TTC549 (cell line): ENCODE measurements around the gene DAZAP1.

Experiments
- FAIRE-seq: peaks from 2 replicates; lab custom pipeline; 2012; peaks lifted over from hg19 to GRCh38; lab: Jason Lieb, UNC

DAZAP1 gene

GRCh38 chr19:1394252-1395193 lies 12.9 kb upstream of the DAZAP1 start:
- FAIRE-seq = no peak

- no peak for FAIRE-seq
Observed at GRCh38 chr19:1395194-1396018, 12.0 kb upstream of the DAZAP1 start.

GRCh38 chr19:1396019-1396767 lies 11.2 kb upstream of the DAZAP1 start:
- FAIRE-seq = no peak

GRCh38 chr19:1396768-1397679 lies 10.4 kb upstream of the DAZAP1 start:
- no peak for FAIRE-seq

- FAIRE-seq = no peak
Observed at GRCh38 chr19:1397838-1398237, 9.5 kb upstream of the DAZAP1 start.

GRCh38 chr19:1399079-1399478 lies 8.3 kb upstream of the DAZAP1 start:
- FAIRE-seq = no peak

- no peak for FAIRE-seq
Observed at GRCh38 chr19:1399745-1400144, 7.6 kb upstream of the DAZAP1 start.

- FAIRE-seq = no peak
Observed at GRCh38 chr19:1400281-1401137, 6.9 kb upstream of the DAZAP1 start.

- FAIRE-seq = no peak
Observed at GRCh38 chr19:1401138-1401888, 6.1 kb upstream of the DAZAP1 start, which contains the start of gene GAMT. GAMT (minus strand) TSS chr19:1401542; CDS start chr19:1401476, 66 bp downstream.

- FAIRE-seq = no peak
Observed at GRCh38 chr19:1401889-1402217, 5.5 kb upstream of the DAZAP1 start.

- FAIRE-seq = no peak
Observed at GRCh38 chr19:1402411-1403070, 4.8 kb upstream of the DAZAP1 start.

- no peak for FAIRE-seq
Observed at GRCh38 chr19:1406774-1407527, 435 bp upstream of the DAZAP1 start.

- FAIRE-seq = no peak
Observed at GRCh38 chr19:1408300-1409203, 1.2 kb downstream of the DAZAP1 start.

- FAIRE-seq = no peak
Observed at GRCh38 chr19:1409204-1410005, 2.0 kb downstream of the DAZAP1 start.

- no peak for FAIRE-seq
Observed at GRCh38 chr19:1410136-1410786, 2.9 kb downstream of the DAZAP1 start.

- no peak for FAIRE-seq
Observed at GRCh38 chr19:1410789-1411188, 3.4 kb downstream of the DAZAP1 start.
